GM23248 (cell line): Measurements from ENCODE around the gene CUL3.
"Not testable (repeated sequence)": the region's sequence is repeated elsewhere in the genome, so short reads cannot be mapped to it uniquely, and the experiment has no call there.

Experiments used
- EZH2 ChIP-seq: fragments of 200-600 bp; sonication (generic); IDR thresholded peaks from 2 replicates; pipeline ENCODE4 v1.6.1; 2018; ENCODE audit warnings: antibody characterized with exemption, mild to moderate bottlenecking; ENCODE audit not compliant: insufficient read depth, poor library complexity, severe bottlenecking
- EZH2phosphoT487 ChIP-seq: fragments of 200-600 bp; sonication (generic); IDR thresholded peaks from 2 replicates; pipeline ENCODE4 v1.6.1; 2018; ENCODE audit warnings: antibody characterized with exemption, moderate library complexity, mild to moderate bottlenecking, low read depth; ENCODE audit not compliant: insufficient read depth

GRCh38 chr2:224602778-224603375, 17.7 kb upstream of the CUL3 start:
- TF ChIP-seq EZH2, EZH2phosphoT487: not testable (repeated sequence)
